HG03354 (cell line): ENCODE results near the gene SLX9.

ENCODE experiments used
- ATAC-seq: cut with Tn5 transposase; IDR thresholded peaks from one replicate; pipeline ENCODE4 v1.9.1; 2021; ENCODE audit warnings: mild to moderate bottlenecking; ENCODE audit not compliant: unreplicated experiment, poor library complexity, severe bottlenecking

SLX9 gene

DNA sequence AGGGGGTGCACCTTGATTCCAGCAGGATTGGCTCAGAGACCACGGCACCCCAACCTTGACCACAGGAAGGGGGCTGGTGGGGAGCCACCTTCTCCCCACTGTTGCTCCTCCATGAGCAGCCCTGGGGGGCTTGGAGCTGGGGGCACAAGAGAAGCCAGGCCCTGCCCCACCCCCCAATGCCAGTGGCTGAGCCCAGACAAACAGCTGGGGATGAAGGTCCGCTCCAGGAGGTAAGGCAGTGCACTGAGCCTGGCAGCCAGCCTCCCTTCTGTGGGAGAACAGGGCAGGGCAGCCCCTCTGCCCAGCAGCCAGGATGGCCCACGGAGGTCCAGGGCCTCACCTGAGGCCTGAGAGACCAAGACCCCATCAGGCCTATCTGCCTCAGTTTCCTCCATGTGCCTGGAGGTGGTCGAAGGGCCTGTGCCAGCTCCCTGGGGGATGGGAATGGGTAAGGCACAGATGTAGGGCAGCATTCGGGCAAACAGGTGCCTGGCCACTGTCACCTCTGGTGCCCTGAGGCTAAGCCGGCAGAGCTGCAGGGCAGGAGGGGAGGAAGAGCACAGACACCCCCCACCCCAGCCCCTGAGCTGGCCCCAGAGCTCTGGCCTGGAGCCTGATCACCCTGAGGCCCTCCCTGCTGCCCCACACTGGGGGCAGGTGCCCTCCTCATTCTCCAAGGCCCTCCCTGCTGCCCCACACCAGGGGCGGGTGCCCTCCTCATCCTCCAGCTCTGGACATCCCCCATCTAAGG lies 26.2 kb upstream of the SLX9 start:
- ATAC-seq: no peak

DNA sequence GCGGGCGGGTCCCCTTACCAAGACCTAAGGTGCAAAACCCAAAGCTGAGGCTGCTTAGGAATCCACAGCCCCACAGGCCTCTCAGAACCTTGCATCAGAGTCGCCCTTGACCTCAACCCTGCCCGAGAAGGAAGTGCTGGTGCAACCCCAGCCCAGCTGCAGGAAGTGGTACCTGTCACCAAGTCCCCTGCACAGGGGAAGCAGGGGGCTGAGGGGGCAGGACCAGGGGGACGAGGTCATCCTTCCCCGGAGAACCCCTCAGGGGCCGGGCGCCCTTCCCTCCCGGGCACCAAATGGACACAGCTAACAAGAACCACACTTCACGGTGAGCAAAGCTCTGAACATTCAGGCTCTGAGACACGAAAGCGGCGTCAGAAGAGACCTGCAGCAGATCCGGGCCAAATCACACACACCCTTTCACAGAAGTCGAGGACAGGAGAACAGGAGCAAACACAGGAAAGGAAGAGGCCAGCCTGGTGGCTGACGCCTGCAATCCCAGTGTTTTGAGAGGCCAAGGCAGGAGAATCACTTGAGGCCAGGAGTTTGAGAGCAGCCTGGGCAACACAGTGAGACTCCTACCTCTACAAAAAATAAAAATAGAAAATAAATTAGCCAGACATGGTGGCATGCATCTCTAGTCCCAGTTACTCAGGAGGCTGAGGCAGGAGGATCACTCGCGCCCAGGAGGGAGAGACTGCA lies 25.5 kb upstream of the SLX9 start:
- peak; percentile 58 for ATAC-seq

DNA sequence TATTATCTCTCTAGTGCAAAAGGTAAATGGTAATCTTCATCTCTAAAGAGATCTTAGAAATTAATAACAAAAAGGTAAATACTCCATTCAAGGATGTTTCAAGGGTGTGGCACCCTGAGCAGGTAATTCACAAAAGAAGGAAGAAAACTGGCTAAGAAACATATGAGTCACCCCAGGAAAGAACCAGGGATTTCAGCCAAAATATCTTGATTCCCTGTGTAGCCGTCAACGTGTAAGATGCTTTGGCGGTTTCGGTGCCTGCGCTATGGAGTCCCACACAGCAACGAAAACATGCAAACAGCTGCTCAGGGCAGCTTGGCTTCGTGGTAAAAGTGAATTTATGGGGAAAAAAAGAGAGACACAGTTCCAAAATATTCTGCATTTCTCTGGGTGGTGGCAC lies 22.9 kb upstream of the SLX9 start:
- no peak for ATAC-seq

DNA sequence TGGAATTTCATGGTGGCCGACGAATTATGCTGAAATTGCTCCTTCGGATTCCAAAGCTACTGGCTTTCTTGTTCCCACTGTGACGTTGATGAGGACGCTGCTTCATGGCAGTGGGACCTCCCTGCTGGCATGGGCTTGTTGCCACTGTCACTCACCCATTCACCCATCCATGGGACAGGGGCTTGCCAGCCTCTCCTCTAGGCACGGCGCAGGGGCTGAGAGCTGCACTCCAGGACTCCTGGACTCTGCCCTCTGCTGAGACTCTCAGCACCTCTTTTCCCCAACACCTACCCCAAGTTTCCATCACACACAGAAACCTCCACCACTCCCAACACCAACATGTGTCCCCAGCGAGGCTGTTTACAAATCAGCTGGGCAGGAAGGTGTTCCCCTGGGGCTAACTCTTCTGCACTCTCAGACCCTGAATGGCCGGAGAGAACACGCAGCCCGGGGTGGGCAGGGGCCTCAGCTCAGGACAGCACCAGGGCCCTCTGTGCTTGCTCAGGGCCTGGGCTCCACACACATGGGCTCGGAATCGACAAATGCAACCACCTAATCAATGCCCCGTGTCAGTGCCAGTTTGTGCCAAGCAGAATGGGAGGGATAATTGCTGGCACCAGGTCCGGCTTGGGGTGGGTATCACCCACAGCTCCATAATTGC lies 22.3 kb upstream of the SLX9 start:
- ATAC-seq: no peak

DNA sequence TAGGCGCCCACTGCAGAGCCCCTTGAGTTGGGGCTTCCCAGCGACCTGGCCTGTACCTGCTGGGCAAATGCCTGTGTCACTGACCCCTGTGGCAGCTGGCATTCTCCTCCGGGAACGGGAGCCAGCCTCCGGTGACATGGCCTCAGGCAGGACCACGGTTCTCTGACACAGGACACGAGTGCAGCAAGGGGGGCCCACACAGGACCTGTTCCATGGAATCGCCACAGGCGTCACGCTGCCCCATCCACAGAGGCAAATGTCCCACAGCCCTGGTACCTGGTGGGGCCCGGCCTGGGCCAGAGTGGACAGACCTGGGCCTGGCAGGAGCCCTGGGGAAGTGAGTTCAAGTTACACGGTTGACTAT lies 21.7 kb upstream of the SLX9 start:
- ATAC-seq: no peak

DNA sequence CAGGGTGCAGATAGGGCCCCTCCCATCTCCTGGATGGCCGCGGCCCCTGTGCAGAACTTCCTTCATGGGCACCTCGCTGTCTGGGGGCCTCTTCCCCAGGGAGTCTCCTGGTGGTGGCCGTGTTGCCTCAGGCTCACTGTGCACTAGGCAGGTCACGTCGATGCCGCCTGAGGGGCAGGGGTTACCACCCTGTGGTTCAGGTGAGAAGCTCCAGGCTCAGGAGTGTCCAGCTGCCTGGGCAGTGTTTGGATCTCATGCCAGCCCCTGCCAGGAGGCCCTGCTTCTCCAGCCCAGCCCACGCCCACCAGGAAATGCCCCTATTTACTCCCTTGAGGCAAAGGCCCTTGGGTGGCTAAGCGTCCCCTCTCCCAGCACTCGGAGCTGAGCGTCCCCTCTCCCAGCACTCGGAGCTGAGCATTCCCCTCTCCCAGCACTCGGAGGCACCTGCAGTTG lies 21.2 kb upstream of the SLX9 start:
- no peak for ATAC-seq

DNA sequence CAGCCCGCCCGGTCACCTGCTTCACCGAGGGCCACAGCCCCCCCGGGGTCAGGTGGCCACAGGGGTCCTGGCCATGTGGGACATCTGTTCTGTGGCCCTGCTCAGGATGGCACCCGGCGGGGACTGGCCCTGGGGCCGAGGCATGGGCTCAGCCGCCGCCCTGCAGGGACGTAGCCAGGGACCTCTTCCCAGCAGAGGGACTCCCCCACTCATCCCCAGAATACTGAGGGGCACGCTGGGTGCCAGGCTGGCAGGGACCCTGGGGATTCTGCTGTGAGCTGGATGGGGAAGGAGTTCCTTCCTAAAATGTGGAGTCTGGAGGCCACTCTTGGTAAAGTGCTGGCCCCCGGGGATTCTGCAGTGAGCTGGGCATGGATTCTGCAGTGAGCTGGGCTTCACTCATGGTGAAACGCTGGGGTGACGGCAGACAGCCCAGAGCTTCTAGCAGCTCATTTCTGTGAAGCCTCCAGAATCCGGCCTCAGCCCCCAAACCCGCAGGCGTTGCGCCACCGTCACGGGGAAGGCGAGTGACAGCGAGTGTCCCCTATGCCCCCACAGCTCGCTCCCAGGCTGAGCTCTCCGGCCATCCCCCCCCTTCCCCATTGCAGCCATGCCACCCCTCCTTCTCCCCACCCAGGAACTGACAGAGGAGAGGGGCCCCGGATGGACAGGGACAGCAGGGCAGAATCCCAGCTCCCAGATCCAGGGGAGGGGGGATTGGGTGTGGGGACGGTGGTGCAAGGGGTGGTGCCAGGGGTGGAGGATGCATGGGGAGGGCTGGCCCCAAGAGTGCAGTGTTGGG lies 20.5 kb upstream of the SLX9 start:
- ATAC-seq: no peak

DNA sequence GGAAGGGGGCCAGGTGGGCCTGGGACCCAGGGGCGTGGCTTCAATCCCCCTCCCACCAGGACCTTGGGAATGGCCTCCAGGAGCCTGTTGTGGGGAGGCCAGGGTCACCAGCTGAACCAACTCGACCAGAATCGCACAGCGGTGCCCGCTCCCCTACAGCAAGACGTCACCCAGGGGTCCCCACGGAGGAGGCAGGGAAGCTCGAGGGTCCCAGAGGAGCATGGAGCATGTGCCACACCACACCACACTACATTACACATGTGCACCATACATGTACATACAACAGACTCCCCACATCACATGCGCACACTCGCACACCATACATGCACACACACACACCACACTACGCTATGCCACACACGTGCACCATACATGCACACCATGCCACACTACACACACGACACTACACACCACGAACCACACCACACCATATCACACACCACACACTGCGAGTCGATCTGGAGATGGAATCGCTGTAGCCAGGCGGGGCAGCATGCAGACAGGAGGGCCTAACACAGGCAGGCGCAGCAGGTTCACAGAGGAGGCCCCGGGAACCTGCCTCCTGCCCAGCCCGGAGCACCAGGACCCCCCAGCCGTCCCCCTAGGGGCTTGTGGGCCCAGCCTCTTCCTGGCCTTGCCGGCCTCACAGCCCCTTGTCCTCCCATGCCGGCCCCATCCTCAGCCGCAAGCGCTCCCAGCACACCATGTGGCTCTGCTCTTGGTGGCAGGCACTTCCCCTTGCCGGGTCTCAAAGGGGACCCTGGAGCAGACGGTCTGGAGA lies 19.7 kb upstream of the SLX9 start:
- ATAC-seq: peak; percentile 21

DNA sequence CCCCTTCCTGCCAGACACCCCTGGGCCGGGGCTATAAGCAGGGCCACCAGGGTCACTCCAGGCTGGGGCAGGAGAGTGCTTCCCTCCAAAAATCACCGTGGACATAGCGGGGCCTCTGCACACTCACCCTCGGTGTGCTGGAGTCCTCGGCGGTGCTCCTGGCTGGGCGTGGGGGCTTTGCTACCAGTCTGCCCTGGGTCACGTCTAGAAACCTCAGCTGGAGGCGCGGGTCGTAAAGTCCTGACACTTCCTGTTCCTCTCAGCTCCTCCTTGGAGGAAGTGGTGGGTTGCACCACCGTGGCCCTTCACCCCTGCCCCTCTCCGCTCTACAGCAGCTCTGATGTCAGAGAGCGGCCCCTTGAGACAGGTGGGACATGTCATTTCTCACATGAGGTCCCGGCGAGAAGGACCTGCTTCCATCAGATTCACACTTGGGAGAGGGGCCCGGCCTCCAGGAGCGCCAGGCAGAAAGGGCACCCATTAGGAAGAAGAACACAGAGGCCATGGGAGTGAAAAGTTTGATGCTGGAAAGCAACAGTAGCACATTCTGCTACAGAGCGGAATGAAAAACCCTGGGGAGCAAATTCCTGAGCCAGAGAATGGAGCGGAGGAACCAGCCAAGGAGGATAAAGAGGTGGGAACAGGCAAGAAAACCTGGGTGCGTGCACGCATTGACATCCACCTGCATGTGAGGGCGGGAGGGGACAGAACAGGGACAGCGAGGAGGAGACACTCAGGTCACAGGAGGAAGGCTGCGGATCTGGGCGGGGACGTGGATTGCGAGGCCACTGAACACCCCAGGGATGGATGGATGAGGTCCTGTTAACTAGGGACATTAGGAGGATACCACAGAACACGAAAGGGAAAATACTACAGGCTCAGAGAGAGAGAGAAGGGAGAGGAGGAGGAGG lies 18.9 kb upstream of the SLX9 start, which contains the start of gene ITGB2:
ITGB2 (minus strand) TSS at position 206 of the 911 bp plus-strand sequence. CDS start 10,117 bp downstream, outside the sequence.
- ATAC-seq: peak; percentile 72

DNA sequence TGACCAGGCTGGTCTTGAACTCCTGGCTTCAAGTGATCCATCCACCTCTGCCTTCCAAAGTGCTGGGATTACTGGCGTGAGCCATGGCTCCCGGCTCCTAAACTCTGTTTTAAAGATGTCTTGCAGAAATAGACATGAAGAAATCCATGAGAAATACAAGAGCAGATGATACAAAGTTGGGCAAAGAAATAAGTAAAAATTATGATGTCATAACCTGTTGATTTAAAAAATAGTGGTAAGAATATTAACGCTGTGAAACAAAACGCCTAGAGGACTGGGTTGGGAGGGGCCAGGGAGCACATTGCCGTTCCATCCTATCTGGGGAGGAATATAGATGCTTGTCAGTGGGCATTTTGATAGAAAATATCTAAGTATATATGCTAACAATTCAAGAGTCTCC lies 17.9 kb upstream of the SLX9 start:
- no peak for ATAC-seq

DNA sequence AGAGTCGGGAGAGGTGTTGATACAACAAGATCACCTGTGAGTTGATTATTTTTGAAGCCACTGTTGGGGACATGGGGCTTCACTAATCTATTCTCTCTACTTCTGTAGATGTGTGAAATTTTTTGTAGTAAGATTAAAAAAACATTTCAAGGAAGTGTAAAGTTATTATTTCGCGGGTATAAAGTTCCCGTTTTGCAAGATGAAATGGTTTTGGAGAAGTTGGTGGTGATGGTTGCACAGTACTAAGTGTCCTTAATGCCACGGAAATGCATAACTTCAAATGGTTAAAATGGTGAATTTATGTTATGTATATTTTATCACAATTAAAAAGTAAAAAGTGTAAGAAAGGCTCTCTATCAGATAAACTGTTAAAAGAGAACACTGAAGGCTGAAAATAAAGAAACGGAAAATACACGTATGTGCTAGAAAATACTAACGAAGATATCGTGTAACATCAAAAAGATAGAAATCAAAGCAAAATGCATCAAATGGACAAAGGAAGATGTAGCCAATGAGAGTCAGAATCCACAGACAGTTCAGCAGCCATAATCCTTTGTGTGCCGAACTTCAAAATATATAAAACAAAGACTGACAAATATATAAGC lies 16.2 kb upstream of the SLX9 start:
- no peak for ATAC-seq

DNA sequence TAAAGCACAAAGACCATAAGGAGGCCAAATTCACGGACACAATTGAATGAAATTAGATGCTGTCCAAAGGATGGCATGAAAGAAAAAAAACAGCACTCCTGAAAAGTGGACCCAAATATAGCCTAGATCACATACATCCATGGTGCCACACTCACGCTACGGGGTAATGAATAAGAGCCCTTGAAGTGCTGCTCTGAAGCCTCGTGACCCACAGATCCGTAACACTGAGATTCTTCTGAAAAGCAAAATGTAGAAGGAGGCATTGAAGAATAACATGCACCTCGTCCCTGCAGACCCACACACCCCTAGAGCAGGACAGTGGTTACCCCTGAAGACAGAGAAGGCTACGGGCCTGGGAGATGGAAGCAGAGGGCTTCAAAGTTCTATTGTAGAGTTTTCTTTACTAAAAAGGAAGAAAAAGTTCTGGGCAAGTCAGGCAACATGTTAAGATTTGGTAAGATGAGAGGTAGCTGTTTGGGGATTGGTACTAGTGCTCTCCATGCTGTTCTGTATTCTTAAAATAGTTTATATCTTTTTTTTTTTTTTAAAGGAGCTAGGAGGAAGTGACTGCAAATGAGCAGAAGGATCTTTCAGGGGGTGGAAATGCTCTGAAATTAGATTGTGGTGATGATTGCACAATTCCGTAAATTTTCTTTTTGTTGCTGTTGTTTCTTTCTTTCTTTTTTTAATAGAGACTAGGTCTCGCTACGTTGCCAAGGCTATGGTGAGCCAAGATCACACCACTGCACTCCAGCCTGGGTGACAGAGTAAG lies 15.0 kb upstream of the SLX9 start:
- ATAC-seq: no peak

DNA sequence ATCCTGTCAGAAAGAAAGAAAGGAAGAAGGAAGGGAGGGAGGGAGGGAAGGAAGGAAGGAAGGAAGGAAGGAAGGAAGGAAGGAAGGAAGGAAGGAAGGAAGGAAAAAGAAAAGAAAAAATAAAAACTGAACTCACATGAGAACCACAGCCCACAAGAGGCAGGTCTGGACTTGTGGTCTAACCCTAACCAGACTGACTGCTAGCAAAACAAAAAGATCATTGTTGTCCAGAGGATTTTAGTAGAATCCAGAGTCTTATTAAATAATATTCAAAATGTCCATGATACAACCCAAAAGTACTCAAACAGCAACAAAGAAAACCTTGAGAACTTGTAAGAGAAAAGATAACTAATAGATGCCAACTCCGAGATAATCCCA lies 14.5 kb upstream of the SLX9 start:
- ATAC-seq: no peak

DNA sequence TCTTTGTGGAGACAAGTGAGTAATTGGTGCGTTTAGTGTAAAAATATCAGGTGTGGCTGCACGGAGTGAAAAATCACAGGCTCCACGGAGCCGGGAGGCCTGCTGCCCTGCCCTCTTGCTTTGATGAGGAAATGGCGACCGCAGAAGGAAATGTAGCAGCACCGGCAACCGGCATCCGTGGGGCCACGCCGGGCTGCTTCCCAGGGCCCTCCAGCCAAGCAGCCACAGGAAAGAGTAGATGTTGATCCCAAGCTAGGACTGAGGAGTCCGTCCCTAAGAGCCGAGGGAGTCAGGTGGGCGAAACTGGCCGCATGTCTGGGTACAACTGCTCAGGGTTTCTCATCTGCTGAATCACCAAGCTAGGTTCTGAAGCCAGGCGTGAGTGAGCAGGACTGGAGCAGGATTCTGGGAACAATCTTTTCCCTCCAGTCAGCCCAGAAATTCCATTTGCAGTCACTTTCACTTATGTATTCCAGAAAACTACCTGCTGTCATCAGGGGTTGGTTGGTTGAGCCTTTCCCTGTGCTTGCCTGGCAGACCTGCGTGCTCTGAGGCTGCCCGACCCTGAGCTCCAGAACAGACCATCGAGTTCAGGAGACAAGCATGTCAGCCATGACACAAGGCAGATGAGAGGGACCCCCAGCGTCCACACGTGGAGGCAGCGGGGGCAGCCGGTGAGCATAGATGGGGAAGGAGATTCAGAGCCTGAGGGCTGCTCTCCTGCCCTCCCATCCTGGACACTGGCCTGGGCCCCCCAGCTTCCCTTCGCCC lies 13.3 kb upstream of the SLX9 start:
- no peak for ATAC-seq

DNA sequence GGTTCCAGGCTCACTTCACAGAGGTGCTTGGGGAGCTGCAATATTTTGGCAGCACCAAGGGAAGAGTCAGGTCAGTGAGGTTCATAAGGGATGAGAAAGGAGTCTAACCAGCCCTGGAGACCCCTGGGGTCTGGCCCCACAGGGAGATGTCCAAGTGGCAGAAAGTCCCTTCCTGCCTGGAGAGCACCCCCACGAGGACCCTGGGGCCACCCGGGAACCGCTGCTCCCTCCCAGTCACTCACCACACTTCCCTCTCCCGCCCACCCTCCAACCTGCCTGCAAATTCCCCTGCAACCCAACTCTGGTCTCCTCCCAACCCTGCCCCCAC lies 12.6 kb upstream of the SLX9 start:
- ATAC-seq: no peak

DNA sequence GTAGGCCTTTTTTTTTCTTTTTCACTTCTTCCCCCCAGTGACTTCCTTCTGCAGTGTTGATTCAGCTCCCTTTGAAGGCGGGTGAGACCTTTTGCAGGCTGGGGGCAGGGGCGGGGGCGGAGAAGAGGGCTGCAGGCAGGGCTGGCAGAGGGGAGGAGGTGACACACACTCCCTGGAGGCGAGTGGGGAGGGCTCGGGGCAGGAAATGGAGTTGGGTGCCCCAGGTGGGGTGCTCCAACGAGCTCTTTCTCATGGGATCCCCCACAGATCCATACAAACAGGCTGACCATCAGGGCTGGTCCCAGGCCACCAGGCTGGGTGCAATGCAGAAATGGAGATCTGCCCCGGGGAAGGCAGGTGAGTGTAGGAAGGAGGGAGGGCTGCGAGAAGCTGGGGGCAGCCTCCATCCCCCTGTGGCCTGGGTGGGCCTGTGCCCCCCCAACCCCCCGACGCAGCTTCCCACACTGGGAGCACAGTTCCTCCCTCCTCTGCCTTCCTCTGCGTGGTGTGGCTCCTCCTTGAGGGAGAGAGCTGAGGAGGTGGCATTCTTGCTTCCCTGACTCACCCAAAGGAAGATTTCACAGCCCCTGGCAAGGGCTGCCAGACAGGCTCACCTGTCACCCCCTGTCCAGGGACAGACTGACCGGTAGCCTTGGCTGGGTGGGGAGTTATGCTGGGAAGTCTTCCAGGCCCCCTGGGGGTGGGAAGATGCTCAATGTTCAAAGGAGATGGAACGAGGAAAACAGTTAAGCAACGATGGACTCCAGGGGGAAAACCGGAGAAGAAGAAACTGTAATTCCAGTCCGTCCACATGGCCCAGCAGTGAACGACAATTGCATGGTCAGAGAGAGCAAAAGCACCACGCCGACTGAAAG lies 12.0 kb upstream of the SLX9 start:
- ATAC-seq: peak; percentile 36
